ENCODE data around the gene LRRC4.

- TF ChIP-seq CTCF (conservative IDR thresholded peaks at IDR 0.05) (no peak), EZH2 (IDR thresholded peaks at IDR 0.05; ENCODE audit: low read depth) (no peak)
These were observed 8.3 kb upstream of the LRRC4 start for GRCh38 chr7:128039544-128039953.
